IPS-18a (cell line): ENCODE data around the gene S1PR5.

ENCODE experiments used
- H3K27ac ChIP-seq: one replicate; pipeline ENCODE4 v1.5.1; 2013; ENCODE audit warnings: low read length
- H3K27me3 ChIP-seq: one replicate; pipeline ENCODE4 v1.6.1; 2013; ENCODE audit warnings: mild to moderate bottlenecking, low read length; ENCODE audit not compliant: control insufficient read depth, insufficient read depth
- H3K36me3 ChIP-seq: one replicate; pipeline ENCODE4 v1.6.1; 2013; ENCODE audit warnings: low read depth, low read length; ENCODE audit not compliant: control insufficient read depth
- H3K4me1 ChIP-seq: one replicate; pipeline ENCODE4 v1.6.1; 2013; ENCODE audit warnings: low read depth, low read length; ENCODE audit not compliant: control insufficient read depth
- H3K4me3 ChIP-seq: one replicate; pipeline ENCODE4 v1.5.1; 2013; ENCODE audit warnings: low read length
- H3K9ac ChIP-seq: one replicate; pipeline ENCODE4 v1.6.1; 2013; ENCODE audit warnings: mild to moderate bottlenecking, low read length, moderate library complexity
- H3K9me3 ChIP-seq: one replicate; pipeline ENCODE4 v1.6.1; 2013; ENCODE audit warnings: low read depth, low read length; ENCODE audit not compliant: control insufficient read depth

Gene S1PR5

GRCh38 chr19:10508036-10508435 lies 9.2 kb downstream of the S1PR5 start:
- Histone ChIP-seq H3K27ac (no peak overlapping the region), H3K4me1 (peaks cover 3% of the 10 kb centered on the region), H3K36me3 (no peaks in the 10 kb centered on the region), H3K9ac (no peak overlapping the region), H3K4me3 (no peak overlapping the region), H3K9me3 (no peaks in the 10 kb centered on the region), H3K27me3 (peaks cover 9% of the 10 kb centered on the region)

DNA sequence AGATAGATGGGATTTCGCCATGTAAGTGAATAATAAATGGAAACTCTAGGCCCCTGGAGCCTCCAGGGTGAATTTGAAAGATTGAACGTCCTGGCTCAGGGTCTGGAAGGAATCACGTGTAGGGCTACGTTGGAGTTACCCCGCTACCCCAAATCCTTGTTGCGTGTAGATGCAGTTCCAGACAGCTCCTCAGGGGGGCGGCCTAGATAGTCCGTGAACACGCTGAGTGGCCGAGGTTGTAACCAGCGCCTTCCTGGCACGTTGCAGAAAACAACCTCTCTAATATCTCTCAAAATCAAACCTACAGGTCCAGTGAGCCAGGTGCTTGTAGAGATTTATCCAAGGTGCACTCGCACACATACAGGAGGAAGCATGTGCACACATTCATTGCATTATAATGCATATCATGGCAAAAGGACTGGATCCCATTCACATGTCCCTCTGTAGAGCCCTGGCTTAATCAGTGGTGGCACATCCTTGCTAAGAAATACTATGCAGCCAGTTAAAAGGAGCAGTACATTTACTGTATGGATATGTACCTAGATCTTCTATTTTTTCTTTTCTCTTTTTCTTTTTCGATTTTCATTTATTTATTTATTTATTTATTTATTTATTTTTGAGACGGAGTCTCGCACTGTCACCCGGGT lies 11.5 kb downstream of the S1PR5 start:
- H3K4me3 ChIP-seq: no peak overlapping the region
- peaks cover 12% of the 10 kb centered on the region for H3K4me1 ChIP-seq
- no peaks in the 10 kb centered on the region for H3K36me3 ChIP-seq
- H3K27ac ChIP-seq: no peak overlapping the region
- no peak overlapping the region for H3K9ac ChIP-seq
- no peaks in the 10 kb centered on the region for H3K9me3 ChIP-seq
- H3K27me3 ChIP-seq: peaks cover 4% of the 10 kb centered on the region

DNA sequence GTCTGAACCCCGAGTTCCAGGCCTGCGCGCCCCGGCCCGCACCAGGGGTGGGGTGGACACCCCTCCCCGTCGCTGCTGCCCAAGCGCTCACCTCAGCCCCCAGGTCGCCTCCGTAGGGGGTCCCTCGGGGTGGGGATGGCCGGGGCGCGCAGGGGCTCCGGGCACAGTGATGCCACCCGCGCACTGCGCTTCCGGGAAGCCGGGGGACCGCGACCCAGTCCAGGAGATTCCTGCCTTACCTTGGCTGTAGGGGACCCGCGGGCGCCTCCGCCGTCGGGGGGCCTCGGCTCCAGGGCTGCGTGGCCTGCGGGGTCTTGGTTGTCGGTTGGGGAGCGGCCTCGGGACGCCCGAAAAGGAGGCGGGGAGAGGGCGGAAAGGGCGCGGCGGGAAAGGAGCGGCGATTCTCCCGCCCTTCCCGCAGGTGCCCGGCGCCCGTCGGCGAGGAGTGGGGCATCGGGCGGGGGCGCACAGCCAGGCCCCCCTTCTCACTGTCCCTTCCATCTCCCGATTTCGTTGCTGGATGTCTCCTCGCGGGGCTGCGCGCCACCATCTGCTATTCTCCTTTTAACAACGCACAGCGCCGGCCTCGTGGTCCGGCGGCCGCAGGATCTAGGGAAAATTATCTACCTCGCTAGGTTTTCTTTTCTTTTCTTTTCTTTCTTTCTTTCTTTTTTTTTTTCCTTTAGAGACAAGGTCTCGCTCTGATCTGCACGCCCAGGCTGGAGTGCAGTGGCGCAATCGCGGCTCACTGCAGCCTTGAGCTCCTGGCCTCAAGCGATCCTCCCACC lies 14.1 kb downstream of the S1PR5 start, which contains the start of gene KEAP1:
Gene KEAP1, minus strand, starts transcription at position 355 of the 788 bp plus-strand sequence. CDS start 3,323 bp downstream, outside the sequence.
- peaks cover 17% of the 10 kb centered on the region for H3K36me3 ChIP-seq
- H3K4me1 ChIP-seq: peaks cover 22% of the 10 kb centered on the region
- no peaks in the 10 kb centered on the region for H3K9me3 ChIP-seq
- H3K27me3 ChIP-seq: peaks cover 4% of the 10 kb centered on the region
- H3K27ac ChIP-seq: peak within 1 kb of the TSS; percentile 91
- peak within 1 kb of the TSS; percentile 88 for H3K4me3 ChIP-seq
- peak within 1 kb of the TSS; percentile 97 for H3K9ac ChIP-seq

GRCh38 chr19:10502524-10503001 lies 14.7 kb downstream of the S1PR5 start:
- peak overlapping the region; percentile 97 for H3K9ac ChIP-seq
- H3K4me1 ChIP-seq: peaks cover 22% of the 10 kb centered on the region
- H3K27me3 ChIP-seq: peaks cover 4% of the 10 kb centered on the region
- peak overlapping the region; percentile 88 for H3K4me3 ChIP-seq
- peak overlapping the region; percentile 91 for H3K27ac ChIP-seq
- peaks cover 17% of the 10 kb centered on the region for H3K36me3 ChIP-seq
- no peaks in the 10 kb centered on the region for H3K9me3 ChIP-seq

GRCh38 chr19:10501971-10502523 lies 15.2 kb downstream of the S1PR5 start:
- peak overlapping the region; percentile 88 for H3K4me3 ChIP-seq
- H3K27me3 ChIP-seq: peaks cover 4% of the 10 kb centered on the region
- H3K9ac ChIP-seq: peak overlapping the region; percentile 97
- H3K4me1 ChIP-seq: peaks cover 22% of the 10 kb centered on the region
- H3K27ac ChIP-seq: peak overlapping the region; percentile 91
- peaks cover 21% of the 10 kb centered on the region for H3K36me3 ChIP-seq
- no peaks in the 10 kb centered on the region for H3K9me3 ChIP-seq

DNA sequence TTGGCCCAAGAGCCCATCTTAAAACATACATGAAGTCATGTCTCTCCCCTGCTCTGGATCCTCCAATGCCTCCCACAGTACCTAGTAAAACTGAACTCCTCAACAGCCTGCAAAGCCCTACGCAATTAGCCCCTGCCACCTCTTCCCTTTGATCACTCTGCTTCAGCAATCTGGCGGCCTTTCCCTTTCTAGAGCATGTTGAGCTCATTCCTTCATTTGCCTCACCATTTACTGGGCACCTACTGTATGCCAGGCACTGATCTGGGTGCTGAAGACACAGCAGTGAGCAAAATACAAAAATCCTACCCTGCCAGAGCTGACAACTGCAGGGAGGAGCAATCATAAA lies 17.0 kb downstream of the S1PR5 start:
- peaks cover 32% of the 10 kb centered on the region for H3K36me3 ChIP-seq
- peaks cover 4% of the 10 kb centered on the region for H3K27me3 ChIP-seq
- H3K4me3 ChIP-seq: peak overlapping the region; percentile 34
- H3K27ac ChIP-seq: no peak overlapping the region
- no peak overlapping the region for H3K9ac ChIP-seq
- H3K4me1 ChIP-seq: peaks cover 22% of the 10 kb centered on the region
- no peaks in the 10 kb centered on the region for H3K9me3 ChIP-seq

DNA sequence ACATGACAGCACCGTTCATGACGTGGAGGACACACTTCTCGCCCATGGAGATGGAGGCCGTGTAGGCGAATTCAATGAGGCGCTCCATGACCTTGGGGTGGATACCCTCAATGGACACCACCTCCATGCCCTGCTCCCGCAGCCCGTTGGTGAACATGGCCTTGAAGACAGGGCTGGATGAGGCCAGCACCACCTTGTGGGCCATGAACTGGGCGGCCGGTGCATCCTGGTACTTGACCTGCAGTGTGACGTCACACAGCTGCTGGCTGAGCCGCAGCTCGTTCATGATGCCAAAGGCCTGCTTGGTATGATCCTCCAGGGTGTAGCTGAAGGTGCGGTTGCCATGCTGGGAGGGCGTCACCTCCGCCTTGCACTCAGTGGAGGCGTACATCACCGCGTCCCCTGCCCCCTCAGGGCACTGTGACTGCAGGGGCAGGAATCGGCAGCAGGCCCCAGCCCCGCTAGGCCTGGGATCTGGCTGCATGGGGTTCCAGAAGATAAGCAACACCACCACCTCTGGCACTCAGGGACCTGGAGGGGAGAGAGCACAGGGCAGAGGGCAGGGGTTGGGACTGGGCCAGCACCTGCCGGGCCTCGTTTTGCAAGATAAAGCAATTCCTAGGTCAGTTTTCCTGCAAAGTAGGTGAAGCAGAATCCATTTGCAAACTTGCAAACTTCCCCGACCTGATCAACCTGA lies 17.5 kb downstream of the S1PR5 start:
- Histone ChIP-seq H3K4me1 (peaks cover 22% of the 10 kb centered on the region), H3K4me3 (peak overlapping the region; percentile 34), H3K27ac (no peak overlapping the region), H3K9ac (no peak overlapping the region), H3K27me3 (peaks cover 4% of the 10 kb centered on the region), H3K9me3 (no peaks in the 10 kb centered on the region), H3K36me3 (peaks cover 36% of the 10 kb centered on the region)

DNA sequence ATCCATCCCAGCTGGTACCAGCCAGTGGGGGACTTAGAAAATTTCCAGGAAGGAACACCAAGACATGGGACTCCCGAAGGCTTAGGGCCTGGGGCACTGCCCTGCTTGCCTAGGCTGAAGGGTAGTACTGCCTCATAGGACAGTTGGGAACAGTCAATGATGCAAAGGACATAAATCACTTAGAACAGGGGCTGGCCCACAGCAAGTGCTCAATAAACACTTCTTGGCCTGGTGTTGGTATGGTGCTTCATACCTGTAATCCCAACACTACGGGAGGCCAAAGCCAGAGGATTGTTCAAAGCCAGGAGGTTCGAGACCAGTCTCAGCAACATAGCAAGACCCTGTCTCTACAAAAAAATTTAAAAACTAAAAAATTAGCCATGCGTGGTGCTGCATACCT lies 19.9 kb downstream of the S1PR5 start:
- H3K27ac ChIP-seq: no peak overlapping the region
- H3K4me1 ChIP-seq: peaks cover 22% of the 10 kb centered on the region
- H3K27me3 ChIP-seq: no peaks in the 10 kb centered on the region
- no peaks in the 10 kb centered on the region for H3K9me3 ChIP-seq
- peaks cover 39% of the 10 kb centered on the region for H3K36me3 ChIP-seq
- H3K9ac ChIP-seq: no peak overlapping the region
- no peak overlapping the region for H3K4me3 ChIP-seq

DNA sequence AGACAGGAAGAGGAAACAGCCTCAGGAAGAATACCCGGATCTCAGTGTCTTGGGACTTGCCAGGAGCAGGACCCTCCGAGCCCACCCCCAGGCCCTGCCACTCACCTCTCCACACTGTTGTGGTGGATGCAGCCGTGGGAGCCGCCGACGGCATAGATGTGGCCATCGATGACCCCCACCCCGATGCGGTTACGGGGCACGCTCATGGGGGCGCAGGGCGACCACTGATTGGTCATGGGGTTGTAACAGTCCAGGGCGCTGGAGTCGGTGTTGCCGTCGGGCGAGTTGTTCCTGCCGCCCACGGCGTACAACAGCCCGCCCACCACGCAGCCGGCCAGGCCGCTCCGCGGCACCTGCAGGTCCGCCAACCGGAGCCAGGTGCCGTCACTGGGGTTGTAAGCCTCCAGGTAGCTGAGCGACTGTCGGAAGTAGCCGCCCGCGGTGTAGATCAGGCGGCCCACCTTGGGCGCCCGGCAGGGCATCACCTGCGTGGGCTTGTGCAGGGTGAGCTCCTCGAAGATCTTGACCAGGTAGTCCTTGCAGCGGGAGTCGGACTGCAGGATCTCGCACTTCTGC lies 25.7 kb downstream of the S1PR5 start:
- Histone ChIP-seq H3K27me3 (no peaks in the 10 kb centered on the region), H3K36me3 (peaks cover 46% of the 10 kb centered on the region), H3K4me1 (no peaks in the 10 kb centered on the region), H3K4me3 (no peak overlapping the region), H3K9me3 (no peaks in the 10 kb centered on the region), H3K9ac (no peak overlapping the region), H3K27ac (no peak overlapping the region)

GRCh38 chr19:10486551-10486950 lies 30.7 kb downstream of the S1PR5 start:
- H3K4me1 ChIP-seq: no peaks in the 10 kb centered on the region
- H3K36me3 ChIP-seq: peaks cover 45% of the 10 kb centered on the region
- no peaks in the 10 kb centered on the region for H3K9me3 ChIP-seq
- H3K4me3 ChIP-seq: no peak overlapping the region
- H3K27me3 ChIP-seq: no peaks in the 10 kb centered on the region
- H3K27ac ChIP-seq: no peak overlapping the region
- H3K9ac ChIP-seq: no peak overlapping the region

DNA sequence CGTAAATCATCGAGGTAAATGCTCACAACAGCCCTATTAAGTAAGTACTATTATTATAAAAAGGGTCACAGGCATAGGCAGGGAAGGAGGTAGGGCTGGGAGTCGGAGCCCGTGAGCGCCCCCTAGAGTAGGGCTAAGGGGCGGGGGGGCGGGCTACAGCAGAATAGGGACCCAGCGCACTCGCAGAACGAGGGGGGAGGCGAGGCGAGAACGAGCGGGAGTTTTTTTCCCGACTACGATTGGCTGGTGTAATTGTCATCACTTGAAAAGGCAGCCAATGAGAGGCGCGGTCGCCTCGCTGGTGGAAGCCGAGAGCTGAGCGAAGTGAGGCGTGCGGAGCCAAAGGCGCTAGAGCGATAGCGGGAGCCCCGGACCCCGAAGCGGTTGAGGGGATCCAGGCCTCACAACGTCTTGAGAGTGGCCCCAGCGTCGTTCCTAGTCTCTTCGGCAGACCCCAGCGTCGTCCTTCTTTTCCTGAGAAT lies 38.3 kb downstream of the S1PR5 start:
- H3K4me3 ChIP-seq: no peak overlapping the region
- H3K9me3 ChIP-seq: no peaks in the 10 kb centered on the region
- H3K9ac ChIP-seq: no peak overlapping the region
- H3K36me3 ChIP-seq: no peaks in the 10 kb centered on the region
- H3K4me1 ChIP-seq: no peaks in the 10 kb centered on the region
- H3K27ac ChIP-seq: no peak overlapping the region
- H3K27me3 ChIP-seq: peaks cover 18% of the 10 kb centered on the region
